Measurements from ENCODE around the gene BMERB1.

GRCh38 chr16:15535772-15536171, 101.4 kb downstream of the BMERB1 start:
- TF ChIP-seq POLR2AphosphoS5 (IDR thresholded peaks at IDR 0.05; ENCODE audit: low read depth, low read length) = no peak
- no peak for TF ChIP-seq POLR2A (IDR thresholded peaks at IDR 0.05; ENCODE audit: low read depth, low read length)
- no peak for TF ChIP-seq PAX5 (IDR thresholded peaks at IDR 0.05; ENCODE audit: insufficient read depth, low read length, severe bottlenecking)
- TF ChIP-seq SPI1 (IDR thresholded peaks at IDR 0.05; ENCODE audit: low read depth, low read length) = no peak

All from GM12891 (cell line).